Neuron (in vitro differentiated cells): ENCODE data around the gene SERGEF.

ENCODE experiments used
- H2AFZ ChIP-seq: one replicate; pipeline ENCODE4 v1.6.1; 2013; ENCODE audit warnings: low read depth, mild to moderate bottlenecking, inconsistent platforms, low read length, moderate library complexity
- H3K27me3 ChIP-seq: one replicate; pipeline ENCODE4 v1.6.1; 2013; ENCODE audit warnings: low read length; ENCODE audit not compliant: insufficient read depth
- H3K36me3 ChIP-seq: one replicate; pipeline ENCODE4 v1.6.1; 2013; ENCODE audit warnings: low read length; ENCODE audit not compliant: insufficient read depth
- H3K4me1 ChIP-seq: one replicate; pipeline ENCODE4 v1.6.1; 2013; ENCODE audit warnings: low read length; ENCODE audit not compliant: insufficient read depth
- H3K4me3 ChIP-seq: 2 replicates; pipeline ENCODE4 v1.5.1; 2013; ENCODE audit warnings: mild to moderate bottlenecking, low read length, moderate library complexity
- H3K9me3 ChIP-seq: one replicate; pipeline ENCODE4 v1.6.1; 2013; ENCODE audit warnings: low read length

Gene SERGEF

DNA sequence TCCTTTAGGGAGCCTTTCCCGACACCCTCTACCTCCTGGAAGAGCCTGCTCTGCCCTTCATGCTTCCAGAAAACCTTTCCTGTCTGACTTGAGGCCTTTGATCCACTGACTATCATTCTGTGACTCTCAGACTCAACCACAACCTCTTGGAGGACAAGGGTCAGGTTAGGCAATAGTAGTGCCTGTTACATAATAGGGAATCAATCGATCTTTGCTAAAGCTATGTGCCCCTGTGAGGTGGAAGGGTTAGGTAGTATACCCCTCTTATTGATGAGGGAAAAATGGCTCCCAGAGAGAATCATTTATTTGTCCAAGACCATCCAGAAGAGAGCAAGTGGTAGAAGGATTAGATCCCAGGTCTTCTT, 262.1 kb downstream of the SERGEF start:
- Histone ChIP-seq H3K9me3 (no peaks in the 10 kb centered on the region), H3K36me3 (no peaks in the 10 kb centered on the region), H3K4me3 (no peak overlapping the region), H2AFZ (no peak overlapping the region), H3K4me1 (no peaks in the 10 kb centered on the region), H3K27me3 (no peaks in the 10 kb centered on the region)

DNA sequence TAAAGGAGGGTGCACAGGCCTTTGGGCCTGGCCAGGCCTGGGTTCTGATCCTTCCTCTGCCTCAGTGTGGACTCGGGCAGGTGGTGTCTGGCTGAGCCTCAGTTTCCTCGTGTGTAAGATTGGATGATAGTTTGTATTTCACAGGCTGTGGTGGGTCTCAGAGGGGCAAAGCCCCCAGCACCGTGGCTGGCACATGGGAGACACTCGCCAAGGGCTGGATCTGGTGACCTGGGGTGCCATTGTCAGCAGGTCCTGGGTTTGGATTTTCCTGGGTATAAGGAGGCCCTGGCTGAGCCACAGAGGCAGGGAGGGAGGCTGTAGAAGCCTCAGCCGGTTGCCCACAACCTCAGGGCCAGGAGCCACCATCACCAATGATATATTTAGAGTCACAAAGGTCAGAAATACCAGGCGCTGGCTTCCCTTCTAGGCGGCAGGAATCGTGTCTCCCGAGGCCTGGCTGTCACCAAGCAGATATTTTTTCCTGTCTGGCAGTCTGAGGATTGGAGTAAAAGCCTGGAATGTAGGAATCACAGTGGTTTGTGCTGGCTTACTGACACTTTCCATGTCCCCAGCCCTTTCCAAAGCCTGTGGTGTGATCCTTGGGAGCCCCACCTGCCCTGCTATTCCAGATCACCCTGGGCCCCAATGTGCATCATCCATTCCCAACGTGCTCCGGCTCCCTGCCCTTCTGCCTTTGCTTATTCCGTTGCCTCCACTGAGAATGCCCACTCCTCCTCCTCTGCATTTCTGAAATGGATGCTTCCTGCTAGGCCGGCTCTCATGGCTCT, 262.6 kb downstream of the SERGEF start:
- Histone ChIP-seq H3K36me3 (no peaks in the 10 kb centered on the region), H3K4me1 (no peaks in the 10 kb centered on the region), H2AFZ (no peak overlapping the region), H3K27me3 (no peaks in the 10 kb centered on the region), H3K4me3 (no peak overlapping the region), H3K9me3 (no peaks in the 10 kb centered on the region)

DNA sequence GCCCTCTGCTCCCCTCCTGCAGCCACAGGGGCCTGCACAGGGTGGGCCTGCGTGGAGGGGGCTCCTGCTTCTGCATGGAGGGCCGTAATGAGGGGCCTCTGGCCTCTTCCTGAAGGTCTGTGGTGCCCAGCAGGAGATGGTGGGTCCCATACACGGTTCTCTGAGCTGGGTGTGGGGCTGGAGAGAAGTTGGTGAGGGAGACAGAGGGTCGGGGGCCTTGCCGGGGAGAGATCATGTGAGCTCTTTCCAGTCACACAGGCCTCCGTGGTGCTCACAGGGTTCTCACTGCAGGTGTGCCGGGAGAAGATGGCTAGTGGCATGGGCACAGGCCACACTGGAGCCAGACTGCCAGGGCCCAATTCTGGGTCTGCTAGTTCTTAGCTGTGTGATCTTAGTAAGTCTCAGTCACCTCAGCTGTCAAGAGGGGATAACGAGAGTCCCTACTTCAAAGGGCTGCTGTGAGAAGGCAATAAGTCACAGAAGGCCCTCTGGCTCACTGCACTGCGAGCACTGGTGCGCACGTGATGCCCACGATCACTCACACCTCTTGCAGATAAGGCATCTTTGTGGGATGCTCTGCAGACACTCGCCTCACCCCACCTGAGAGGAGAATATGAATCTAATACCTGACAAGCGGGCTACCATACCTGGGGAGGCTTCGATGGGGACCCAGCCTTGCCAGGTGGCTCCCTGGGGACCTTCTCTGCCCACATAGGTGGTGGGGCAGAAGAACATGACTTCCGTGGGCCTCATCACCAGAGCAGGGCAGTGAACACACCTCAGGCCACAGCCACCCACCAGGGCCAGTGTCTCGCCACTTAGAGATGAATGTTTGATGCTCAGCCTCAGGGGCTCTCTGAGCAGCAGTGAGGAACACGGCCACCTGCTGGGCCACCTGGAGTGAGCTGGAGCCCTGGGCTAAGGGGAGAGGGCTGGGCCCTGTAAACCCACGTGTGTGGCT, 263.8 kb downstream of the SERGEF start:
- Histone ChIP-seq H2AFZ (no peak overlapping the region), H3K4me1 (no peaks in the 10 kb centered on the region), H3K27me3 (no peaks in the 10 kb centered on the region), H3K36me3 (no peaks in the 10 kb centered on the region), H3K9me3 (no peaks in the 10 kb centered on the region), H3K4me3 (no peak overlapping the region)

DNA sequence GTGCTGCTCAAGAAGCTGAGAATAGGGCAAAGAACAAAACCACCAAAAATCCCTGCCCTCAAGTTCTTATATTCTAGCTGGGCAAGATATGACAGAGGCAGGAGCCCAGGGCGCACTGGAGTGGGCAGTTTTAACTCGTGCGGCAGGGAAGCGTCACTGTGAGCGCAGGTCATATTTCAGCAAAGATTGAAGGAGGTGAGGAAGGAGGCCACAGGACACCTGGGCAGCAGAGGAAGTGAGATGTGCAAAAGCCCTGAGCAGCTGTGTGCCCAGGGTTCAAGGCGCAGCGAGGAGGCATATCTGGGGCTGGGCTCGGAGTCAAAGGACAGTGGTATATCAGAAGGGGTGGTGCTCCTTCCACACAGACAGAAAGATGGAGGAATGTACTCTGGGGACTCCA, 264.8 kb downstream of the SERGEF start:
- no peaks in the 10 kb centered on the region for H3K36me3 ChIP-seq
- H3K27me3 ChIP-seq: no peaks in the 10 kb centered on the region
- H3K9me3 ChIP-seq: no peaks in the 10 kb centered on the region
- no peaks in the 10 kb centered on the region for H3K4me1 ChIP-seq
- no peak overlapping the region for H2AFZ ChIP-seq
- no peak overlapping the region for H3K4me3 ChIP-seq

- no peaks in the 10 kb centered on the region for H3K27me3 ChIP-seq
- no peak overlapping the region for H3K4me3 ChIP-seq
- no peak overlapping the region for H2AFZ ChIP-seq
- no peaks in the 10 kb centered on the region for H3K9me3 ChIP-seq
- H3K4me1 ChIP-seq: no peaks in the 10 kb centered on the region
- H3K36me3 ChIP-seq: no peaks in the 10 kb centered on the region
These were observed 265.5 kb downstream of the SERGEF start for GRCh38 chr11:17747131-17747955.

- H3K27me3 ChIP-seq: no peaks in the 10 kb centered on the region
These were observed 266.8 kb downstream of the SERGEF start for GRCh38 chr11:17746096-17746495.

DNA sequence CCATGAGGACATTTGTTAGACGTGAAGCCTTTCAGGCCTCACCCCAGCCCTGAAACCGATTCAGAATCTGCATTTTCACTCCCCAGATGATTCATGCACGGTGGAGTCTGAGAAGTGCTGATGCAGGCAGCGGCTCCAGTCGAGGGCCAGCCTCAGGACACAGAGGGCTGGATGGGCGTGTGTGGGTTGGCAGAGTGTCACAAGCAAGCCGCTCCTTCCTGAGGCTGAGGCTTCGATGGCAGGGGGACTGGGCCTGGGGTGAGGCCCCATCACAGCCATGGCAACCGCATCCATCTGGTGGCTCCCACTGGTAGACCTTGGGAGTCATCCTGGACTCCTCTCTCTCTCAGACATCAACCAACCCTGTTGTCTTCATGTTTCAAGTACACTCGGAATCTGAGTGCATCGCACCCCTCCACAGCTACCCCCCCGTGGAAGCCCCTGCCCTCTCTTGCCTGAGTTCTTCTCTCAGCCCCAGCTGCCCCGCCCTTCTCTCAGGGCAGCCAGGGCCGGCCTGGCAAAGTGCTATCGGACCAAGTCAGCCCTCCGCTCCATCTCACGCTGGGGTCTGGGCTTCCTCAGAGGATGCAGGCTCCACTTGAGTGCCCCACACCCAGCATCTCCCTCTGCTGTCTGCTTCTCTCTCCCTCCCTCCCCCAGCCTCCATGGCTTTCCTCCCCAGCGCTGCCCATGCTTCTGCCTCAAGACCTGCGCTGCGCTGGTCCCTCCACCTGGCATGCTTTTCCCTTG, 267.6 kb downstream of the SERGEF start:
- Histone ChIP-seq H3K9me3 (no peaks in the 10 kb centered on the region), H3K4me3 (no peak overlapping the region), H3K27me3 (no peaks in the 10 kb centered on the region), H3K36me3 (no peaks in the 10 kb centered on the region), H2AFZ (no peak overlapping the region), H3K4me1 (no peaks in the 10 kb centered on the region)

More at GRCh38 chr11:17746096-17746495, 266.8 kb downstream of the SERGEF start:
- H3K9me3 ChIP-seq: no peaks in the 10 kb centered on the region
- no peaks in the 10 kb centered on the region for H3K36me3 ChIP-seq
- H2AFZ ChIP-seq: no peak overlapping the region
- H3K4me1 ChIP-seq: no peaks in the 10 kb centered on the region
- no peak overlapping the region for H3K4me3 ChIP-seq

DNA sequence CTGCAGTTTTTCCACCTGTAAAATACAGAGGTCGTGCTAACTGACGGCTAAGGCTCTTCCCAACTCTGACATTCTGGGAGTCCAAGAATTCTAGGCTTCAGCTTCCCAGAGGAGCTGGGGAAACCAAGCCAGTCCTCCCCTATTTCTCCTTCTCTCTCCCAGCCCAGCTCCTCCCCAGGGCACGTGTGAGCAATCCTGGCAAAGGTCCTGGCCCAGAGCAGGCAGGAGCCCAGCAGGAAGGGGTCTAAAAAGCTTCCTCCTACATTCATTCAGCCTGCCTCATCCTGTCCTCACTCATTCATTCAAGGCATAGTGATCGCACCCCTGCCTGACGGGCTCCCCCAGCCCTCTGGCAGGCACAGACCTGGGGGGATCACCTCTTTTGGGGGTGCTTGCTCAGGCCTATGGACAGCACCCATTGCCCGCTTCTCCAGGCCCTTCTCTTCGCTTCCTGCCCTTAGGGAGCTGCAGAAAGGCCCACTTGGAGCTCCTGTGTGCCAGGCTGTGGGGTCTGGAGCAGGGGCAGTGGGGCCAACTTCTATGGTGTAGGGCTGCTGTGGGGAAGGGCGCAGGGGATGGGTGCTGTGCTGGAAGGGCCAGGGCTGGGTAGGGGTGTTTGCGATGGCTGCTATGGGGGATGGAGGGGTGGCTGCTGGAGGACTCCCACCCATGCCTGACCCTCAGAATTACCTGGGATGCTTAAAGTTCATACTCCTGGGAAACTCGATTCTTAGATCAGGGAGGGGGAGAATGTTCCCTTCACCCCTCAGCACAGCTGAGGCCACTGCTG, 268.5 kb downstream of the SERGEF start:
- Histone ChIP-seq H3K4me1 (peaks cover 4% of the 10 kb centered on the region), H3K27me3 (no peaks in the 10 kb centered on the region), H3K9me3 (no peaks in the 10 kb centered on the region), H3K4me3 (no peak overlapping the region), H3K36me3 (no peaks in the 10 kb centered on the region), H2AFZ (no peak overlapping the region)

DNA sequence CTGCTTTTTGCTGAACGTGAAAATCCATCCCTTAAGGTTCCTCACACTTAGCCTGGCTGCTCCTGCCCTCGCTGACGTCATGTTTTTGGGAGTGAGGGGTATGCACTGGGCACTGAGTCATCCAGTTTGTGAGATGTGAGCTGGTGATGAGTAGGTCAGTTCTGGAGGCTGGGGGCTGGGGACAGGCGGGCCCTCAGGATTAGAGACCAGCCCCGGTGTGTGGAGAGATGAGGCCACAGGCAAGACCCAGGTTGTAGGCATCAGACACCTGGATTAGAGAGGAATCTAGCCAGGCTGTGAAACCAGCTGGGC, 269.1 kb downstream of the SERGEF start:
- Histone ChIP-seq H3K36me3 (no peaks in the 10 kb centered on the region), H3K4me3 (no peak overlapping the region), H3K27me3 (no peaks in the 10 kb centered on the region), H3K4me1 (peaks cover 9% of the 10 kb centered on the region), H2AFZ (no peak overlapping the region), H3K9me3 (no peaks in the 10 kb centered on the region)

- no peak overlapping the region for H2AFZ ChIP-seq
- H3K27me3 ChIP-seq: no peaks in the 10 kb centered on the region
- H3K4me3 ChIP-seq: no peak overlapping the region
- H3K9me3 ChIP-seq: no peaks in the 10 kb centered on the region
- H3K4me1 ChIP-seq: peaks cover 15% of the 10 kb centered on the region
- H3K36me3 ChIP-seq: no peaks in the 10 kb centered on the region
These were observed 269.6 kb downstream of the SERGEF start for GRCh38 chr11:17743026-17743807.

- Histone ChIP-seq H2AFZ (no peak overlapping the region), H3K9me3 (no peaks in the 10 kb centered on the region), H3K4me3 (no peak overlapping the region), H3K27me3 (no peaks in the 10 kb centered on the region), H3K4me1 (peaks cover 27% of the 10 kb centered on the region), H3K36me3 (no peaks in the 10 kb centered on the region)
These were observed 270.8 kb downstream of the SERGEF start for GRCh38 chr11:17742019-17742418.
